HFFc6 (cell line): ENCODE results near the gene PKDREJ. TPM values are rescaled to one million over a fixed set of nuclear protein-coding genes. Genes with fewer than 3 reads are reported as not detected.

Source experiments
- DNase-seq: peaks from one replicate; pipeline ENCODE4 v3.0.0-alpha.2; 2018
- H3K27ac Mint-ChIP-seq: 2 replicates; pipeline ENCODE4 v1.8.0; 2020; ENCODE audit warnings: mild to moderate bottlenecking, mixed read lengths
- H3K27me3 Mint-ChIP-seq: 2 replicates; pipeline ENCODE4 v1.8.0; 2021; ENCODE audit warnings: mild to moderate bottlenecking, moderate library complexity, mixed read lengths; ENCODE audit not compliant: insufficient read depth
- H3K36me3 Mint-ChIP-seq: 2 replicates; pipeline ENCODE4 v1.8.0; 2021; ENCODE audit warnings: low read depth, mixed read lengths
- H3K4me1 Mint-ChIP-seq: 2 replicates; pipeline ENCODE4 v1.8.0; 2020; ENCODE audit warnings: low read depth, mixed read lengths
- H3K4me3 Mint-ChIP-seq: 2 replicates; pipeline ENCODE4 v1.8.0; 2020; ENCODE audit warnings: mild to moderate bottlenecking, moderate library complexity, mixed read lengths
- H3K9me3 Mint-ChIP-seq: 2 replicates; pipeline ENCODE4 v1.8.0; 2020; ENCODE audit warnings: mild to moderate bottlenecking, mixed read lengths
- total RNA-seq, 6 experiments: library from RNA; stranded (reverse); fragmentation: NEBNext Ultra II Directional; extraction: Animal tissue kit (Norgen Biotek cat#: 25700); gene quantifications; 2 replicates in 1 of 6; 3 replicates in 5 of 6; pipeline ENCODE4 v1.2.3, GENCODE V29; 2021
- TF ChIP-seq, protein P1 (sequence below): fragments of 200-600 bp; sonication (generic); IDR thresholded peaks from 2 replicates; pipeline ENCODE4 v1.5.0; 2021; ENCODE audit warnings: antibody characterized with exemption, mild to moderate bottlenecking

PKDREJ gene
- total RNA-seq, 6 experiments from 2014 or later = not detected

DNA sequence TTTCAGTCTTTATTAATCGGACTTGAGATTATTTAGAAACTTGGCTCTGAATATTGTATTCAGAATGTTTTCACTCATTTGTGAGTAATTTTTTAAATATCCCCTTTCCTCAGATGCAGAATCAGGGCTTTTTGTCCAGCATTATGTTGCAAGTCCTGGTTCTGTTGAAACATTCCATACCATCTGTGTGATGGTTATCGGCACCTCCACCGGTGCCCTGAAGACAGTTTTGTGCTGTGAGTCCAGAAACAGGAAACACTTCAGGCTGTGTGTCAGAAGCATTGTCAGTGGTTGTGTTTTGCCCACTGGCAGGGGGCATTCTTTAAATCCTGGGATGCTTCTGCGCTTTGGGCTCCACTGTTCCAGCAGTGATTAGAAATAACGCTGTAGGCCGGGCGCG lies 33.4 kb downstream of the PKDREJ start:
- DNase-seq = peak; percentile 6
- Mint-ChIP-seq H3K4me1 (peaks cover 11% of the 10 kb centered on the region), H3K4me3 (no peak overlapping the region), H3K9me3 (no peaks in the 10 kb centered on the region), H3K36me3 (peaks cover 12% of the 10 kb centered on the region), H3K27me3 (no peaks in the 10 kb centered on the region), H3K27ac (no peak overlapping the region)
- TF ChIP-seq, protein P1, sequence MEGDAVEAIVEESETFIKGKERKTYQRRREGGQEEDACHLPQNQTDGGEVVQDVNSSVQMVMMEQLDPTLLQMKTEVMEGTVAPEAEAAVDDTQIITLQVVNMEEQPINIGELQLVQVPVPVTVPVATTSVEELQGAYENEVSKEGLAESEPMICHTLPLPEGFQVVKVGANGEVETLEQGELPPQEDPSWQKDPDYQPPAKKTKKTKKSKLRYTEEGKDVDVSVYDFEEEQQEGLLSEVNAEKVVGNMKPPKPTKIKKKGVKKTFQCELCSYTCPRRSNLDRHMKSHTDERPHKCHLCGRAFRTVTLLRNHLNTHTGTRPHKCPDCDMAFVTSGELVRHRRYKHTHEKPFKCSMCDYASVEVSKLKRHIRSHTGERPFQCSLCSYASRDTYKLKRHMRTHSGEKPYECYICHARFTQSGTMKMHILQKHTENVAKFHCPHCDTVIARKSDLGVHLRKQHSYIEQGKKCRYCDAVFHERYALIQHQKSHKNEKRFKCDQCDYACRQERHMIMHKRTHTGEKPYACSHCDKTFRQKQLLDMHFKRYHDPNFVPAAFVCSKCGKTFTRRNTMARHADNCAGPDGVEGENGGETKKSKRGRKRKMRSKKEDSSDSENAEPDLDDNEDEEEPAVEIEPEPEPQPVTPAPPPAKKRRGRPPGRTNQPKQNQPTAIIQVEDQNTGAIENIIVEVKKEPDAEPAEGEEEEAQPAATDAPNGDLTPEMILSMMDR = no peak

DNA sequence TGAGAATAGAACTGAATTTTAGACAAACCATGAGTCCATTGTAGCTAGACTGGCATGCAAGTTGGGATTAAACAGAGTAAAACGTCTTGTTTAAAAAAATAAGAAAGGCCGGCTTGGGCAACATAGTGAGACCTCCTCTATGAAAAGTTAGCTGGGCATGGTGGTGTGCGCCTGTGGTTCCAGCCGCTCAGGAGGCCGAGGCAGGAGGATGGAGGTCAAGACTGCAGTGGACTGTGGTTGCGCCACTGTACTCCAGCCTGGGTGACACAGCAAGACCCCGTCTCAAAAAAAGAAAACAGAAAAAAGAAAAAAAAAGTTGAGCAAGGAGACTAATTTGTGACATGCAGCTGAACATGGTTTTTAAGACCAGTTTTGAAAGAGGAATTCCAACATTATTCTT lies 36.6 kb downstream of the PKDREJ start:
- peaks cover 16% of the 10 kb centered on the region for H3K36me3 Mint-ChIP-seq
- H3K27ac Mint-ChIP-seq = no peak overlapping the region
- H3K27me3 Mint-ChIP-seq = no peaks in the 10 kb centered on the region; the same call in 1 of the 2 replicates
- DNase-seq = no peak
- H3K4me1 Mint-ChIP-seq = peaks cover 5% of the 10 kb centered on the region; the same call in 1 of the 2 replicates
- TF ChIP-seq, protein P1 = no peak
- H3K9me3 Mint-ChIP-seq = no peaks in the 10 kb centered on the region
- no peak overlapping the region for H3K4me3 Mint-ChIP-seq

DNA sequence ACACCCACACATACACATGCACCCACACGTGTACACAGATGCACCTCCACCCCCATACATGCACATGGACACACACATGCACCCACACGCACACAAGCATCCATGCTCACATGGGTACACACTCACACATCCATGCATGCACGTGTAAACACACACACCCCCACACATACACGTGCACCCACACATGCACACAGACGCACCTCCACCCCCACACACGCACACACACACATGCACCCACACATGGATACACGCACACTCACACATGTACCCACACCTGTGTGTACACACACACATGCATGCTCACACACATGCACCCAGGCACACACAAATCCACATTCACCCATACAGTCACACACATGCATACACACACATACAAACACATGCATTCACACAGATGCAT lies 37.5 kb downstream of the PKDREJ start:
- Mint-ChIP-seq H3K27me3 (no peaks in the 10 kb centered on the region; the same call in 1 of the 2 replicates), H3K27ac (no peak overlapping the region), H3K36me3 (peaks cover 22% of the 10 kb centered on the region), H3K4me1 (peaks cover 12% of the 10 kb centered on the region; the same call in 1 of the 2 replicates), H3K9me3 (no peaks in the 10 kb centered on the region), H3K4me3 (no peak overlapping the region)
- DNase-seq = no peak
- TF ChIP-seq, protein P1 = no peak

DNA sequence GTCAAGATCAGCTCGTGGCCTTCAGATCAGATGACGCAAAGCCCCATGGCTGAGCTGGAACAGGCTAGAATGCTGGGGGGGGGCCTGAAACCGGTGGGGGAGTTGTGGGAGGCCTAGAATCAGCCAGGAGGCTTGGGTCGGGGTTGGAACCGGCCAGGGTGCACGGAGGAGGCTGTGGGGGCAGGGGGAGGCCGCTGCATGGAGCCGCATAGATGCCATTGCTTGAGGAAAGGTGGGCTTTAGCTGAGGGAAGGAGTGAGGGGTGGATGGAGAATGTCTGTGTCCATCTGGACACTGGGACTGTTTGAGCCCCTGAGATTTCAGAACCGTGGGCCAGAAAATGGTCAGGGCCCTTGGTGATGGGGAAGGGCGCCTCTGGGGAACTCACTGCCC lies 38.2 kb downstream of the PKDREJ start:
- no peak for DNase-seq
- peaks cover 22% of the 10 kb centered on the region for H3K36me3 Mint-ChIP-seq
- no peak overlapping the region for H3K27ac Mint-ChIP-seq
- H3K27me3 Mint-ChIP-seq = no peaks in the 10 kb centered on the region; the same call in 1 of the 2 replicates
- H3K4me1 Mint-ChIP-seq = peaks cover 12% of the 10 kb centered on the region; the same call in 1 of the 2 replicates
- TF ChIP-seq, protein P1 = no peak
- H3K9me3 Mint-ChIP-seq = no peaks in the 10 kb centered on the region
- H3K4me3 Mint-ChIP-seq = no peak overlapping the region

DNA sequence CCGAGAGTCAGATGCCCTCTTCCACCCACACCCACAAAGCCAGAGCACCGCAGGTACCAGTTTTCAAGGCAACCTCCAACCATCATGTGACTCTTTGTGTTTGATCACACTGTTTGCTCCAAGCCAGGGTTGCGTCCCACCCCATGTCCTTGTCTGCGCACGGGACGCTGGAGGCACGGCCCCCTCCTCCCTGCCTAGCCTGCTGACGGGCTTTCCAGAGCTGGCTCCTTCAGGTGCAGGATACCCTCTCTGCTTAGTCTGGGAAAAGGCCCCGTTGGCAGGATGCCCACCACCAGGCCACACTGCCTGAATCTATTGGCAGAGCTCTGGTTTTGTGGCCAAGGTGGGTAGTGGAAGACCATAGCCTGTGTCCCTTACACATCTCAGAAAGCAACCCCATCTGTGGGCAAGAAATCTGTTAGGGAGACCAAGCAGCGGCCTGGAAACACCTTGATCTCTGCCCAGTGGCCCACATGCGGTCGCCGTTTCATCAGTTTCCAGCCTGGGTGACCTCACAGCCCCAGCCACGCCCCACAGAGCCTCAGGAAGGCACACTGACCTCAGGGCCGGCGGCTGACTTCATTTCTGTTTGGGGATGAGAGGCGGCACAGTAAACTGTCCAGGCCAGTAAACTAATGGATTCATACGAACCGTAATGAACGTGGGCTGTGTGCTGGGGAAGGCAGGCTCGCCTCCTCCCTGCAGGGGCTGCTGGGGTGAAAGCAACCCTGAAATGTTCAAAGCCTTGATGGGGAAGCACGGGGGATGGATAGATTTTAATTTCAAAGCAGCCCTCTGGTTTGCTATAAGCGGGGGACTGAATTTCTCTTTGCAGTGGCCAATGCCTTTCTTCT lies 38.9 kb downstream of the PKDREJ start:
- Mint-ChIP-seq H3K27me3 (no peaks in the 10 kb centered on the region; the same call in 1 of the 2 replicates), H3K27ac (no peak overlapping the region), H3K36me3 (peaks cover 29% of the 10 kb centered on the region), H3K9me3 (no peaks in the 10 kb centered on the region), H3K4me1 (peaks cover 7% of the 10 kb centered on the region; the same call in 1 of the 2 replicates), H3K4me3 (no peak overlapping the region)
- TF ChIP-seq, protein P1 = no peak
- no peak for DNase-seq
